Neural cell (in vitro differentiated cells): ENCODE data around the gene NARS2.

ENCODE experiments used
- SMC3 ChIP-seq: fragments of 450-650 bp; conservative IDR thresholded peaks from 2 replicates; pipeline ENCODE4 v1.6.1; 2014; ENCODE audit warnings: antibody characterized with exemption, mild to moderate bottlenecking, moderate library complexity; ENCODE audit not compliant: poor library complexity
- TF ChIP-seq, protein P1 (sequence below): fragments of 450-650 bp; IDR thresholded peaks from 2 replicates; pipeline ENCODE4 v1.5.1; 2014; ENCODE audit warnings: antibody characterized with exemption, mild to moderate bottlenecking, moderate library complexity; ENCODE audit not compliant: poor library complexity, severe bottlenecking

DNA sequence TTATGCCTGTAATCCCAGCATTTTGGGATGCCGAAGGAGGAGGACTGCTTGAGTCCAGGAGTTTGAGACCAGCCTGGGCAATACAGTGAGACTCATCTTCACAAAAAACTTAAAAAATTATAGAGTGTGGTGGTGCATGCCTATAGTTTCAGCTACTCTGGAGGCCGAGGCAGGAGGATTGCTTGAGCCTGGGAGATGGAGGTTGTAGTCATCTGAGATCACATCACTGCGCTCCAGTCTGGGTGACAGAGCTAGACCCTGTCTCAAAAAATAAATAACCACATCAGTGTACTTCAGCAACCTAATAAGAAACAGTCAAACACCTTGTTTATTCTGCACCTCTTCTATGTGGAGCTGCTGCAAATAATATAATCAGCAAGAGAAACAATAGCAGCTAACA is 1.4 kb downstream of the NARS2 start:
- TF ChIP-seq, protein P1, sequence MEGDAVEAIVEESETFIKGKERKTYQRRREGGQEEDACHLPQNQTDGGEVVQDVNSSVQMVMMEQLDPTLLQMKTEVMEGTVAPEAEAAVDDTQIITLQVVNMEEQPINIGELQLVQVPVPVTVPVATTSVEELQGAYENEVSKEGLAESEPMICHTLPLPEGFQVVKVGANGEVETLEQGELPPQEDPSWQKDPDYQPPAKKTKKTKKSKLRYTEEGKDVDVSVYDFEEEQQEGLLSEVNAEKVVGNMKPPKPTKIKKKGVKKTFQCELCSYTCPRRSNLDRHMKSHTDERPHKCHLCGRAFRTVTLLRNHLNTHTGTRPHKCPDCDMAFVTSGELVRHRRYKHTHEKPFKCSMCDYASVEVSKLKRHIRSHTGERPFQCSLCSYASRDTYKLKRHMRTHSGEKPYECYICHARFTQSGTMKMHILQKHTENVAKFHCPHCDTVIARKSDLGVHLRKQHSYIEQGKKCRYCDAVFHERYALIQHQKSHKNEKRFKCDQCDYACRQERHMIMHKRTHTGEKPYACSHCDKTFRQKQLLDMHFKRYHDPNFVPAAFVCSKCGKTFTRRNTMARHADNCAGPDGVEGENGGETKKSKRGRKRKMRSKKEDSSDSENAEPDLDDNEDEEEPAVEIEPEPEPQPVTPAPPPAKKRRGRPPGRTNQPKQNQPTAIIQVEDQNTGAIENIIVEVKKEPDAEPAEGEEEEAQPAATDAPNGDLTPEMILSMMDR: no peak
- no peak for TF ChIP-seq SMC3
